GM12873 (cell line): ENCODE measurements around the gene CYP2R1.

Experiments used
- CTCF ChIP-seq: IDR thresholded peaks from 2 replicates; pipeline ENCODE4 v1.5.1; 2012; ENCODE audit warnings: low read depth, mild to moderate bottlenecking, moderate library complexity, low read length, control low read depth; ENCODE audit not compliant: insufficient read depth; ENCODE audit errors: missing control alignments

The CYP2R1 gene

DNA sequence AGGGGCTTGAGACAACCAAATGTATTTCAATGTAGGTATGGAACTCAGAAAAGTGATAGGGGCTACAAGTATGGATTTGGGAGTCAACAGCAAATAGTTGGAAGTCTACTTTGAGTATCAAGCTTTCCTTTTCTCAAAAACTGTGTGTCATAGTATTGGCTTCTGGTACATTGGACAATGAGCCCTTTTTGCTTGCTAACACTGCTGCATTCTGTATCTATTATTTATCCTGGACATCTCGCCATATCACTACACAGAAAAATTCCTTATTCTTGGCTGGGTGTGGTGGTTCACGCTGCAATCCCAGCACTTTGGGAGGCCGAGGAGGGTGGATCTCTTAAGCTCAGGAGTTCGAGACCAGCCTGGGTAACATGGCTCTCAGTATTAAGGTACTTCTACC is 18.4 kb downstream of the CYP2R1 start:
- TF ChIP-seq CTCF = no peak

DNA sequence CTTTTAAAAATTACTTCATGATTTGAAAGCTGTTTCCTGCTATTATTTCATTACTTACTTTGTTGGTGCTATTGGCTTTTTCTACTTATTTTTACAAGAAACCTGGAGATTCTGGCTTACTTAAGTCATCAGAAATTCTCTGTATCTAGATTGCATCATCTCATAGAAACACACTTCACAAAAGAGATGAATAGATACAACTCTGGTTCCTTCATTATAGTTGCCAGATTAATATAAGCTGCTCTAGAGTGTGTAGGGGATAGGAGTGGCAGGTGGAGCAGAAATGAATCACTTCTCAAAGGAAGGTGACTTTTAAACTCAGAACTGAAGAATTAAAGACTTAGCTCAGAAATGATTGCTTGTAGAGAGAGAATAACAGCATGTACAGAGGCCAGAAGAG is 20.0 kb downstream of the CYP2R1 start:
- no peak for TF ChIP-seq CTCF

GRCh38 chr11:14861680-14862079 is 30.4 kb downstream of the CYP2R1 start:
- TF ChIP-seq CTCF = no peak

- no peak for TF ChIP-seq CTCF
Observed at GRCh38 chr11:14860511-14860910, 31.5 kb downstream of the CYP2R1 start.

GRCh38 chr11:14858404-14858803 is 33.6 kb downstream of the CYP2R1 start:
- no peak for TF ChIP-seq CTCF

DNA sequence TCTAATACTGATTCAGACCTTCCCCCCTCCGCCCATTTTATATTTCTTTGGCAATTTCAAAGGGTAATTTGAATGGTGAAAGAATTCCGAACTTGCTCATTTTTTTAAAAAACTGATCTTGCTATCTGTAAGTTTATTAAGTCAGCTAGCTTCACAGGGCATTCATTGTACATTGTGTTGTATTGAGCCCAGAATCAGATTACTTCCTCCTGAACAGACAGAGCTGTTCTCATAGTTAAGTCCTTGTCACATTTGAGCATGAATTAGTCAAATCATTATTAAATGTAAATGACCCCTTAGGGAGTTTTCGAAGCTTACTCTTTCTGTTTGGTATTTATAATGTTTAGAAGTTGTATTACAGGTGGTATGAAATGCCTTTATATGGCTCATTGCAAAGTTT is 34.4 kb downstream of the CYP2R1 start:
- no peak for TF ChIP-seq CTCF

- TF ChIP-seq CTCF = no peak
Observed at GRCh38 chr11:14855890-14856289, 36.1 kb downstream of the CYP2R1 start.
